ENCODE measurements around the gene PHGDH.

DNA sequence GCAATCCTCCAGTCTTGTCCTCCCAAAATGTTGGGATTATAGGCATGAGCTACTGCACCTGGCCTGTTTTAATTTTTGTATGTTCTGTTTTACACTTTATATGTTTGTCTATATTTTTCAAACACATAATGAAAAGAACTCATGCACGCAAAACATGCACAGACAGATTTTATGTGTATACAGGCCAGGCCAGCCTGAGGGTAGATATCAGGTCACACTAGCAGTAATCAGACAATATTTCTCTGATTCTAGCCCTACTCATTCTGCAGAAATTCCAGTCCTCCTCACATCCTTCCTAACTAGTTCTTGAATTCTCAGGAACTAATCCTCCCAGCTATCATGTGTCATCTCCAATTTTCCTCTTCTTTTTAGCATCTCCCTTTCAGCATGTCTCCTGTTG, 27.8 kb upstream of the PHGDH start:
- TF ChIP-seq, protein P1, sequence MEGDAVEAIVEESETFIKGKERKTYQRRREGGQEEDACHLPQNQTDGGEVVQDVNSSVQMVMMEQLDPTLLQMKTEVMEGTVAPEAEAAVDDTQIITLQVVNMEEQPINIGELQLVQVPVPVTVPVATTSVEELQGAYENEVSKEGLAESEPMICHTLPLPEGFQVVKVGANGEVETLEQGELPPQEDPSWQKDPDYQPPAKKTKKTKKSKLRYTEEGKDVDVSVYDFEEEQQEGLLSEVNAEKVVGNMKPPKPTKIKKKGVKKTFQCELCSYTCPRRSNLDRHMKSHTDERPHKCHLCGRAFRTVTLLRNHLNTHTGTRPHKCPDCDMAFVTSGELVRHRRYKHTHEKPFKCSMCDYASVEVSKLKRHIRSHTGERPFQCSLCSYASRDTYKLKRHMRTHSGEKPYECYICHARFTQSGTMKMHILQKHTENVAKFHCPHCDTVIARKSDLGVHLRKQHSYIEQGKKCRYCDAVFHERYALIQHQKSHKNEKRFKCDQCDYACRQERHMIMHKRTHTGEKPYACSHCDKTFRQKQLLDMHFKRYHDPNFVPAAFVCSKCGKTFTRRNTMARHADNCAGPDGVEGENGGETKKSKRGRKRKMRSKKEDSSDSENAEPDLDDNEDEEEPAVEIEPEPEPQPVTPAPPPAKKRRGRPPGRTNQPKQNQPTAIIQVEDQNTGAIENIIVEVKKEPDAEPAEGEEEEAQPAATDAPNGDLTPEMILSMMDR (IDR thresholded peaks at IDR 0.05), result no peak
- TF ChIP-seq, protein P2, sequence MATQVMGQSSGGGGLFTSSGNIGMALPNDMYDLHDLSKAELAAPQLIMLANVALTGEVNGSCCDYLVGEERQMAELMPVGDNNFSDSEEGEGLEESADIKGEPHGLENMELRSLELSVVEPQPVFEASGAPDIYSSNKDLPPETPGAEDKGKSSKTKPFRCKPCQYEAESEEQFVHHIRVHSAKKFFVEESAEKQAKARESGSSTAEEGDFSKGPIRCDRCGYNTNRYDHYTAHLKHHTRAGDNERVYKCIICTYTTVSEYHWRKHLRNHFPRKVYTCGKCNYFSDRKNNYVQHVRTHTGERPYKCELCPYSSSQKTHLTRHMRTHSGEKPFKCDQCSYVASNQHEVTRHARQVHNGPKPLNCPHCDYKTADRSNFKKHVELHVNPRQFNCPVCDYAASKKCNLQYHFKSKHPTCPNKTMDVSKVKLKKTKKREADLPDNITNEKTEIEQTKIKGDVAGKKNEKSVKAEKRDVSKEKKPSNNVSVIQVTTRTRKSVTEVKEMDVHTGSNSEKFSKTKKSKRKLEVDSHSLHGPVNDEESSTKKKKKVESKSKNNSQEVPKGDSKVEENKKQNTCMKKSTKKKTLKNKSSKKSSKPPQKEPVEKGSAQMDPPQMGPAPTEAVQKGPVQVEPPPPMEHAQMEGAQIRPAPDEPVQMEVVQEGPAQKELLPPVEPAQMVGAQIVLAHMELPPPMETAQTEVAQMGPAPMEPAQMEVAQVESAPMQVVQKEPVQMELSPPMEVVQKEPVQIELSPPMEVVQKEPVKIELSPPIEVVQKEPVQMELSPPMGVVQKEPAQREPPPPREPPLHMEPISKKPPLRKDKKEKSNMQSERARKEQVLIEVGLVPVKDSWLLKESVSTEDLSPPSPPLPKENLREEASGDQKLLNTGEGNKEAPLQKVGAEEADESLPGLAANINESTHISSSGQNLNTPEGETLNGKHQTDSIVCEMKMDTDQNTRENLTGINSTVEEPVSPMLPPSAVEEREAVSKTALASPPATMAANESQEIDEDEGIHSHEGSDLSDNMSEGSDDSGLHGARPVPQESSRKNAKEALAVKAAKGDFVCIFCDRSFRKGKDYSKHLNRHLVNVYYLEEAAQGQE (IDR thresholded peaks at IDR 0.05; ENCODE audit: insufficient read depth in 1 of 2, low read depth in 2 of 2, low read length in 1 of 2), result no peak
- TF ChIP-seq POLR2AphosphoS5 (IDR thresholded peaks at IDR 0.05; ENCODE audit: low read depth, low read length) (no peak), SIN3A (IDR thresholded peaks at IDR 0.05; ENCODE audit: borderline replicate concordance, insufficient read depth, low read depth, low read length) (no peak), TCF7L2 (IDR thresholded peaks at IDR 0.05; ENCODE audit: low read depth, low read length) (no peak)
